GM20000 (cell line): ENCODE measurements around the gene IL21.
"Not testable (repeated sequence)": the region's sequence is repeated elsewhere in the genome, so short reads cannot be mapped to it uniquely, and the experiment has no call there.

ENCODE experiments used
- DNase-seq: peaks from one replicate; pipeline ENCODE4 v3.0.0; 2012; ENCODE audit warnings: low spot score
- TF ChIP-seq, protein P1 (sequence below): IDR thresholded peaks from 2 replicates; pipeline ENCODE4 v1.5.1; 2012; ENCODE audit warnings: mild to moderate bottlenecking, control low read depth; ENCODE audit errors: extremely low read depth, missing control alignments

Gene IL21

GRCh38 chr4:122577808-122578781 is 42.8 kb downstream of the IL21 start:
- DNase-seq: peak; percentile 51
- TF ChIP-seq, protein P1, sequence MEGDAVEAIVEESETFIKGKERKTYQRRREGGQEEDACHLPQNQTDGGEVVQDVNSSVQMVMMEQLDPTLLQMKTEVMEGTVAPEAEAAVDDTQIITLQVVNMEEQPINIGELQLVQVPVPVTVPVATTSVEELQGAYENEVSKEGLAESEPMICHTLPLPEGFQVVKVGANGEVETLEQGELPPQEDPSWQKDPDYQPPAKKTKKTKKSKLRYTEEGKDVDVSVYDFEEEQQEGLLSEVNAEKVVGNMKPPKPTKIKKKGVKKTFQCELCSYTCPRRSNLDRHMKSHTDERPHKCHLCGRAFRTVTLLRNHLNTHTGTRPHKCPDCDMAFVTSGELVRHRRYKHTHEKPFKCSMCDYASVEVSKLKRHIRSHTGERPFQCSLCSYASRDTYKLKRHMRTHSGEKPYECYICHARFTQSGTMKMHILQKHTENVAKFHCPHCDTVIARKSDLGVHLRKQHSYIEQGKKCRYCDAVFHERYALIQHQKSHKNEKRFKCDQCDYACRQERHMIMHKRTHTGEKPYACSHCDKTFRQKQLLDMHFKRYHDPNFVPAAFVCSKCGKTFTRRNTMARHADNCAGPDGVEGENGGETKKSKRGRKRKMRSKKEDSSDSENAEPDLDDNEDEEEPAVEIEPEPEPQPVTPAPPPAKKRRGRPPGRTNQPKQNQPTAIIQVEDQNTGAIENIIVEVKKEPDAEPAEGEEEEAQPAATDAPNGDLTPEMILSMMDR: peak; percentile 65

DNA sequence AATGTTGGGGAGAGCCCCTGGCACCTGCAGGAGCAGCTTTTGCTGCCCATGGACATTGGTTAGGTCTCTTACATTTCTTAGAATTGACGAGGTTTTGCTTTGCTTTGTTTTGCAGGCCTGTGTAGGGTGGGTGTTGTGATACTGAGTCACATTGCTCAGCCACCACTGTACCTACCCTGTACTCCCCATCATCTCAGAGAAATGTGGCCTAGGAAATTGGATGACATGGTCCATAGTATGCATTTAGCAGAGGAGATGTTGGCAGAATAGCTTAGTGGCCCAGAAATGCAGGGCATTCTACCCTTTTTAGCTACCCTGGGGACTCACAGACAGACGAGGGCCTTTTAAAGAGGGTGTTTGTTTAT is 43.7 kb downstream of the IL21 start:
- no peak for DNase-seq
- TF ChIP-seq, protein P1: no peak

- peak; percentile 51 for DNase-seq
- TF ChIP-seq, protein P1: peak; percentile 31
Measured at GRCh38 chr4:122576261-122577188, 44.3 kb downstream of the IL21 start.

DNA sequence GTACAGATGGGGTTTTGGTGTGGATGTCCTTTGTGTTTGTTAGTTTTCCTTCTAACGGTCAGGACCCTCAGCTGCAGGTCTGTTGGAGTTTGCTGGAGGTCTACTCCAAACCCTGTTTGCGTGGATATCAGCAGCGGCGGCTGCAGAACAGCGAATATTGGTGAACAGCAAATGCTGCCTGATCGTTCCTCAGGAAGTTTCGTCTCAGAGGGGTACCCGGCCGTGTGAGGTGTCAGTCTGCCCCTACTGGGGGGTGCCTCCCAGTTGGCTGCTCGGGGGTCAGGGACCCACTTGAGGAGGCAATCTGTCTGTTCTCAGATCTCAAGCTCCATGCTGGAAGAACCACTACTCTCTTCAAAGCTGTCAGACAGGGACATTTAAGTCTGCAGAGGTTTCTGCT is 46.5 kb downstream of the IL21 start:
- DNase-seq: not testable (repeated sequence)

DNA sequence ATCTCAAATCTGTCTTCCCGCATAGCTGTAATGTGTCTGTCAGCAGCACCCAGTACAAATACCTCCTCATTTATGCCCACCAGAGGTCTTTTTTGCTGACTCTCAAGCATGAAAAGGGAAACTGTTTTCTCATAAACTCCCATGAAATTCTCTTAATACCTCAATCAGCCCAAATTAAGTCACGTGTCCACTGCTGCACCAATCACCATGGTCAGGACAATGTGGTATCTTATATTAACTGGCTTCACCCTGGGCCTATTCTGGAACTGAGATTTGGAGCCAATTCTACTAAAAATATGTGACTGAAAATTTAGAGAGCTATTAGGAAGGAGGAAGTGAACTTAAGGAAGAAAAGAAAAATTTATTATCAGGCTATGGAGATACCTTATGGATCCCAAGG is 58.4 kb downstream of the IL21 start:
- TF ChIP-seq, protein P1: no peak
- no peak for DNase-seq
